GM18520 (cell line): ENCODE measurements around the gene TOX3.

Source experiments
- ATAC-seq: cut with Tn5 transposase; IDR thresholded peaks from one replicate; pipeline ENCODE4 v1.9.1; 2021; ENCODE audit not compliant: unreplicated experiment

TOX3 gene

DNA sequence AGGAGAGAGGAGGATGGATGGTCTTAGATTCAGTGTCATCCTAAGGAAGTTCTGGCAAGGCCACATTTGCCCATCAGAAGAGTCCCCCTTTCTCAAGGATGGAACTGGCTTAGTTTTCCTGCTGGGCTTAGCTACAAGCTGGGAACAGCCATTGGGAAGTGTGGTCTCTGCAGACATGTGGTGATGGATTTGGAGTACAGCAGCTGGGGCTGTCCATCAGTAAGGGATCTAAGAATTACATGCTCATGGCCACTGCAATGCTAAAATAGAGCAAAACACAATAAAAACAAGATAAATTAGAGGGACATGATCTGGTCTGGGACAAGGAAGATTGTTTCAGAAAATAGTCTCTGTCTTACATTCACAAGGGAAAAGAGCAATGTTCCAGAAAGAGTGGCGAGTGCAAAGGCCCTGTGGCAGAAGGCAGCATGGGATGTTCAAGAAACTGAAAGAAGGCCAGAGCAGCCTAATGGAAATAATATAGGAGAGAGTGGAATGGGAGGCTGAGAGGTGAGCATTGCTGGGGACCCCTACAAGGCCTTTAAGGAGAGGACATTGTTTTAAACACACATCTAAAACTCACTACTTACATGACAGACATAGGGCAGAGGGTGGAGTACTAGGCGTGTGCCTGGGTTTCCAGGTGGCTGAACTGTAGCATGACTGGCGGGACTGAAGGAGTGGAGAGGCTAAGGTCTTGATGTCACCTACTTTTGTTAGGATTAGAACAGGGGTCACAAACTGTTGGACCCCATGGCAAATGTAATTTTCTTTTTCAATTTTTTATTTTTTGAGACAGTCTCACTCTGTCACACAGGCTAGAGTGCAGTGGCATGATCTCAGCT lies 17.0 kb upstream of the TOX3 start:
- no peak for ATAC-seq

DNA sequence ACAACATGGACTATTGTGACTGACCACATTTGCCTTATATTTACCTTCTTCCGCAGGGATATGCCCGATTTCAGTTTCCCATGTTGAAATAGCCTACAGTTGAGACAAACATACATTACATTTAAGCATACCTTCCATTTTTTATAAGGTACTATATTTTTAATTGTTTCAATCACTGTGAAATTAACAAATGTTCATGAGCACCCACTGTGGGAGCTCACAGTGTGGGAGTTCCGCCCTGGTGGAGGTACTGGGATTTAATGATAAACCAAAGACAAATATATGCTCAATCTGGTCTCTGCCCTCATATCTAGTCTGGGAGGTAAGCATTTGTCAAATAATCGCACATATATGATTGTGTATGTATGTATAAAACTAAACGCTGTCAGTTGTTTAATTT lies 15.8 kb upstream of the TOX3 start:
- no peak for ATAC-seq

DNA sequence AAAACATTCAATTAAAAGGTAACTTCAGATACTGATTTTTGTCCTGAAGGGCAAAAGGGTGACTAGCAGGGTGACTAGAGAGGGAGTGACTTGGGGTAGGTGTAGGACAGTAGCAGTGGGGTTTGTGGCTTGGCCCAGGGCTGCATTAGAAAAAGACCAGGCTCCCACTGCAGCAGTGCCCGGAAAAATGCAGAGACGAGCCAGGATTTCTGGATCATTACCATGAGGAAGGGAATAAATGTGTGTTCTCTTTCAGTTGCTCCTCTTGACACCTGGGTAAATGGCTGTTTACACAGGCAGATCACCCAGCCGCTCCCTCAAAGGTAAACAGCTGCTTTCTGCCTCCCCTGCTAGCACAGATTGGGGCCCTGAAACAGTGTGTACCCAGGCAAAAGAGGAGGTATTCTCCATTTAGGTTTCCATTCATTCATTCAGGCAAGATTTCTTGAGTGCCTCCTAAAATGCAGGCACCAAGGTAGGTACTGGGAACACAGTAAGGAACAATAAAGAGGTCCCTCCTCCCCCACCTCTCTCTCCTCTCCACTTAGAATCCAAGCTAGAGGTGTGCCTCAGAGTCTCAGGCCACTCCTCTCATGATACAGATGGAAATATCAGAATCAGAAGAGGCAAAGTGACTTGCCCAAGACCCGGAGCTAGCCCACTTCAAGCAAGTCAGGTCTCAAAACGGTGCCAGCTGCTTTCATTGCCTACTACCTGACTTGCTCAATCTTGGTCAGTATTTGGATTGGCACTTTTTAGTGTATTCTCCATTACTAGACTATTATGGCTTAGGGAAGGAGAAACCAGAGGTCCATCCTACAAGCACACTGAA lies 15.2 kb upstream of the TOX3 start:
- no peak for ATAC-seq

DNA sequence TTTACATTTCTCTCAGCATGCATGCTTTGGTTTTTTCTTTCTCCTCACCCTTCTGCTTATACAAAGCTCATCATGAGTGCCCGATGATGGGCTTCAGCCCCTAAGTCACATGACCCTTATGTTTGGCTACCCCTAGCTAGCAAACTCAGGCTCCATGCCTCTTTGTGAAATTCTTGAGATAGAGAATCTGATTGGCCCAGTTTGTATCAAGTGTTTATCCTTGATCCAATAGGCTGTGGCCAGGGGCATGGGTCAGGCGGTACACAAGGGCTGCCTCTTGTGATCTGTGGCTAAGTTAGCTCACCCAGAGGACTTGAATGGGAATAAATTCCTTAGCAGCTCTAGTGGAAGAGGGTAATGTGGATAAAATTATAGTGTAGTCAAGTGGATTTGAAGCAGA lies 11.5 kb upstream of the TOX3 start:
- no peak for ATAC-seq

DNA sequence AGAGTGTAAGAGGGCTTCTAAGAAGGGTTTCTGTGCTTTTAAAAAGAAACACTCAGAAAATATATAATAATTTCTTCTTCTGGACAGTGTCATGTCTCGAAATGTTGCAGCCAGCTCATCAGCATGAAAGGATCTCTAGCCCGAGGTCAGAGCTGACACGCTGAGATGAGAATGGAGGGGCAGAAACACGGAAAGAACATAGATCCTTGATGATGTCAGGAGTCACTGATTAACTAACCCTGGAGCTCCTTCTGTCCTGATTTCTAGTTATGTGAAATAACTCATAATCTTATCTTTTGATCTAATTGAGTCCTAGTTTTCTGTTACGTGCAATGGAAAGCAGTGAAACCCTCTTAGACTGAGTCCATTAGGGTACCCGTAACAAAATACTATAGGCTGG lies 10.3 kb upstream of the TOX3 start:
- no peak for ATAC-seq

DNA sequence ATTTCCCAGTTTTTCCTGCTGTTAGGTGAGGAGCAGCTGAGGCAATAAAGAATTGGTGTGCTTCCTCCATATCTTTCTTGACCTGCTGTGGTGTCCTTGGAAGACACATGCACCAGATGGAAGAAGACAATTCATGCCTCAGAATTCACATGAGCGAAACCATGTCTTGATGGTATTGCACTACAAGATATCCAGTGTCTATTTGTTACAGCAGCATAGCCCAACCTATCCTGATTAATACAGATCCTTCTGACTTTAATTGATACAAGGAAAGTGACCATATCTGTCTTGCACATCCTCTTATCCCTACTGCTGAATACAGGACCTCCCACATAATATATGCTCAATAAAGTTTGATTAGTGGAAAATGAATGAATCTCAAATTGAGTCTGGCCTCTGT lies 9.1 kb upstream of the TOX3 start:
- no peak for ATAC-seq

DNA sequence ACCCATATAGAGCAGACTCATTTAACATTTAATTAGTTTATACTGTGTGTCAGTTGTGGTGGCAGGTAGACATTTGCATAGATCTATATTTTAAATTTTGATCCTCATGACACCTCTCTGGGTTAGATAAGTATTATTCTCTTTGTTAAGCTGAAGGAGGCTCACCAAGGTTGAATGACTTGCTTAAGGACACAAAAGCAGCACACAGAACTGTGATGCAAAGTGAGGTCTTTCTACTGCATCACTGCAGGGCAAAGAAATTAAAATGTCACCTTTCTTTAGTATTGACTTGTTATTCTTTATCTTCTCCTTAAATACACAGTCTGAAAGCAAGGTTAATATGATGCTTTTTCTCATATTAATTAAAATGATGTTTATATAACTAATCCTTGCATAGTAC lies 8.6 kb upstream of the TOX3 start:
- ATAC-seq: no peak

DNA sequence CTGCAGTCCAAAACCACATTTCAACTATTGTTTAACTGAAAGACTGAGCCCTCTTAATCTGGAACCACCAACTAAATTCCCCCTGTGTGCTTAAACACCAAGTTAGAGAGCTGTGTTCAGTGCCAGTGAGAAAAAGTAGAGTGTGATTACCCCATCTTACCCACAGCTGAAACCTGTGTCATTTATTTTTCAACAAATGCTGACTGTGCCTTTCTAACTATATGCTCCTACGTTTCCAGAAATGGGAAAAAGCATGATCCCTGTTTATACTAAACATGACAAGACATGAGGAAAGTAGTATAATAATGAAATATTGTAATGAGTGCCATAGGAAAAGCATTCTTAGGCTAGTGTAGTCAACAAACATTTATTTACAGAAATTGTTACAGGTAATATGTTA lies 7.4 kb upstream of the TOX3 start:
- ATAC-seq: no peak

DNA sequence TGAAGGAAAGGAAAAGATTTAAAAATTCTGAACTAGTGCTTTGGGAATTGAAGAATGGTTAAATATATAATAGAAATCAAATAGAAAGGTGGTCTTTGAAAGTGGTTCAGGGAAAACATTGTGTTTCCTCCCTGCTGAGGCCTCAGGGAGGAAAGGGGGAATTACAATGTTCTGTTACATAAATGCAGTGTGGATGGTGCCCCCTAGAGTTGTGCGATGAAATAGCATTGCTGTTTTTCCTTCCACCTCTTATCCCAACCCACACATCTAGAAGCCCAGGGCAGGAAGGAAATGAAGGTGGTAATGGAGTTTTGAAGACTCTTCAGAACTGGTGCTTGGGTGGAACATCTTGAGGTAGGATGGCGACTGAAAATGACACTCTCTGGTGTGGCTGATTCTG lies 6.4 kb upstream of the TOX3 start:
- no peak for ATAC-seq

DNA sequence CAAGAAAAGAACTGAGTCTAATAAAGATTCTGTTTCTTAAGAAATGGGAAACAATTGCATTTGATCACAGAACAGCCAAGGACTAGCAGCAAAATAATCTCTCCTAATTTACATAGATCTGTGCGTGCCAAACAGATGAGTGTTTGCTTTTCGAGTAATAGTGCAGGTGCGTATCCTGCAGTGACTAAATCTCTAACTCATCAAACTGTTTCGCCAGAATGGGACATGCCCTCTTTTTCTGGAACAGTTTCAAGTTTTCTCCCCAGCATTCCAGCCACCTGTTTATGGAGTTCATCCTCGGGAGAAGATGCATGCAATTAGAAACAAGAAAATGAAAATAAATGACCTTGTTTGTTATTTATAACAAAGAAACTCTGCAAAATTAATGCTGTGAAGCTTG lies 5.7 kb upstream of the TOX3 start:
- no peak for ATAC-seq

DNA sequence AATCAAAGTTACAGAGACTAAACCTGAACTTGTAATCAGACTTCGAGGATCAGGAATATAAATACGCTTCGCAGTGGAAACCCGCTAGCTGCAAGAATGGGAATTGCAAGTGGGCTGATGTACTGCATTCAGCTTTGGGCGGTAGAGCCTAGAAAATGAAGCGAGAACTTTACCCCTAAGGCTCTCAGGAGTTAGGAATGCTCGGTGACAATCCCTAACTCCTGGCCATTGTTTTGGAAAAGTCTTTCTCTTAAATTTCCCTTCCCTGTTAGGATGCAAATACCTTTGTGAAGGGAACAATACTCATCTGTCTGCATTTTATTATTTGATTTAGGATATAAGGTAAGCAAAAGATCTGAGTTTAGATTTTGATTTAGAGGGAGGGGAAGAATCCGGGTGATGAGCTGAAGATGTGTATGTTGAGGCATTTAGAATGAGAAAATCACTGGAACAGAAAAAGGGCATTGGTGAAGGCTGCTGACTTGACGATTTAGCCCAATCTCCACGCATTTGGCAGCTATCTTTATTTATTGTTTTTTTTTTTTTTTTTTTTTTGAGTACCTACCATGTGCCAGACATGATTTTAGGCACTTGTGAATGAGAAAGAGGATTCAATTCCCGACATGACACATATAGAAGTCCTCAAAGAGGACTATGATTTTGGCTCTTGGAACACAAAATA lies 2.2 kb upstream of the TOX3 start:
- ATAC-seq: no peak

DNA sequence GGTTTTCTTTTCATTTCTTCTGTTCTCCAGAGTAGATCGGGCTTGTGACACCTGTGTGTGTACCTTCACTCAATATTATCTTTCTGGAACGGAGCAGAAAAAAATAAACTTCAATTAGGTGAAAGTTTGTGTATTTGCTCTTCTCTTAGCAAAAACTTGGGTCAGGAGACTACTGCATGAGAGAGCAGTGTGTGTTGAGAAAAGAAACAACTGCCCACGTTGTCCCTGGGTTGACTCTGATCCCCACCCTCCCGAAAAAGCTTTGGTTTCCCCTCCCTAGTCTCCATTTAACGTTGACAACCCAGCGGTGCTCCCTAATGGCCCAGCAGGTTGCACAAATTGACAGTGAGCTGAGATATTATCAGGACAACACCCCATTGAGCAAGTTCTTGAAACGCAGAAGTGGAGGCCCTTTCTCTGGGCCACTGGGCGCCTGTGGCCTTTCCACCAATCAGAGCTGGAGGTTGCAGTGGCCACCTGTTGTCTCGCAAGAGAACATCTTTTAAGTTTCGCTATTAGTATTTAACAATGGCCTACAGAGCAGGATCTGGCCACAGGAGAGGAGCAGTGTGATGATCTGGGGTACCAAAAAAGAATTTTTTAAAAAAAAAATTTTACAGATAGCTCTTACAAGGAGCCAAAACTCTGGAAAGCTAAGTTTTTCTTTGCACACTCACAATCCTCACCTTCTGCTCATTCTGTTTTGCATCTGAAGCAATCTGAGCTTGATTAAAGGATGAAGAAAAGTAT lies 1.5 kb upstream of the TOX3 start:
- no peak for ATAC-seq

DNA sequence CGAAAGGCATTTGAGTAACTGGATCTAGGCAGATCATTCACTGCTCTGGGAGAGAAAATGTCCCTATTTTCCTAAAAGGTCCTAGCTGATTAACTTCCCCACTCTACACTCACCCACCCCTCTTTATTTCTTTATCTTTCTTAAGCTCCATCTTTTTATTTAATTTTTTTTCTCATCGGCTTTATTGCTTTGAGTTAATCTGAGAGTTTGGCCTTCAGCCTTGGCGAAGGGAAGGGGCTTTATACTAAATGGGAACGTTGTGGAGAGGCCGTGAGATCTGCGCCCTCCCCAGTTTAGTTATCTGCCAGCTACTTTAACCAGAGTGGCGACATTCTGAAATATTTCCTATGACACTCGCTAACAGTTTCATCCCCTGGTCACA lies 882 bp upstream of the TOX3 start:
- ATAC-seq: no peak

DNA sequence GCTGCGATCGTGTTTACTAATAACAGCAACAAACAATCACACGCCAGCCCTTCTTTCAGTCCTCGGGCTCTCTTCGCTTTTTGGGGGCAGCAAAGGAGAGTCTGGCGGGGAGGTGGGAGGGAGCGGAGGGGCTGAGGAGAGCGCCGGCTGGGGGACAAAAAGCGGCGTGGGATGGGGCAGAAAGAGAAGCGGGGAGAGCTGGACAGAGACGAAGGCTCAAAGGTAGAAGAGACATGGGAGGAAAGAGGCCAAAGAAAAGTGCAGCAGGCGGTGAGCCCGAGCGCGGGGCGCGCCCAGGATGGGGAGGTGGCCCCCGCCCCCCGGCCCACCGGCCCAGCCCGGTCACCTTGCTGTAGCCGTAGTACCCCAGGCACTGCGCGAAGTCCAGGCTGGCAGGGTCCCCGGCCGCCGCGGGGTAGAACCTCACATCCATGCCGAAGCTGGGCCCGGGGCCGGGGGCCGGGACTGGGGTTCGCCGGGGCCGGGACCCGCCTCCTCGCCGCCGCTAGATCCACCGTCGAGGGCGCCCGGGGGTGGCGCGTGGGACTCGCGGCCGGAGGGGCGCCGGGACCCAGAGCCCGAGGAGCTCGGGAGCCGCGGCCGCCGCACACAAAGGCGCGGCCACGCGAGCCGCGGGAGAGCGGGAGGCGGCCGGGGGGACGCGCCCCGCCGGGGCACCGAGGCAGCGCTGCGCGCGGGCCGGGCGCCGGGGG lies 496 bp downstream of the TOX3 start:
- no peak for ATAC-seq

DNA sequence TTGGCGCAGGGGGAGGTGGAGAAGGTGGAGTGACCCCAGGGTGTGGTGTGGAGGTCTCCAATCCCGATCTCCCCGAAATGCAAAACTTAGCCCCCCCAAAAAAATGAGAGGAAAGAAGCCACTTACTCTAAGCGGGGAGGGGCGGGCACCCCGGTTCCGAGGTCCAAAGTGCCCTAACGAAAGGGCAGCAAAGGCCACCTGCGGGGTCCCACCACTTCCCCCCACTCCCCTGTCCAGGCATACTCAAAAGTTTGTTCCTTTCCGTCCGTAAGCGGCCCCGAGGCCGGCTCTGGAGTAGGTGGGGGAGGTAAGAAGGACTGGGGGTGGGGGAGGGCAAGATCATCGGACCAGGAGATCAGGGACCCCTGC lies 1.1 kb downstream of the TOX3 start:
- ATAC-seq: no peak

DNA sequence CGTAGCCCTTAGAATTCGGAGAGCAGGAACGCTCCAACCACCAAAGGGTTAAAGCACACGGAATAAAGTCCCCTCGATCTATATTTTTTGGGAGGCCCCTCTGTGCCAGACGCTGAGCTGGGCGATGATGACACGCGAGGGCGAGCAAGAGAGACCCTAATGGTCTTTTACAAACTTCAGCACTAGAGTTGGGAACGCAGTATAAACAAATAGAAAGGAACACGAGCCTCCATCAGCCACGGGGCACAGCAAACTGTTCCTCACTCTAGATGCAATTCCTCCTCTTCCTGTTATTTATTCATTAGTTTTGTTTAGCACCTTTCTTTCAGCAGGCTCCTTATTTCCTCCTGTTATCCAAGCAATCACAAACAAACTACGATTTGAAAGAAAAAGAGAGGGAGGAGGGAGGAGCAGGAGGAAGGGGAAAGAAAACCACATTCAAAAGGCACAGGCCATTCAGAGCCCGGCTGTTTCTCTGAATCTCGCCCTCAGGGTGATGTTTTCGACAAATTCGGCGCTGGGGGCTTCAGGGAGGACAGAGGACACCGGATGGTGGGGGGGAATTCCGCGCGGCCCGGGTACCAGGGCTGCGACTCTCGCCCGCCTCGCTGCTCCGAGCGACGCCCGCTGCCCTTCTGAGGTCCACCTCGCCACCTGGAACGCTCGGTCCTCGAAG lies 1.6 kb downstream of the TOX3 start:
- no peak for ATAC-seq

DNA sequence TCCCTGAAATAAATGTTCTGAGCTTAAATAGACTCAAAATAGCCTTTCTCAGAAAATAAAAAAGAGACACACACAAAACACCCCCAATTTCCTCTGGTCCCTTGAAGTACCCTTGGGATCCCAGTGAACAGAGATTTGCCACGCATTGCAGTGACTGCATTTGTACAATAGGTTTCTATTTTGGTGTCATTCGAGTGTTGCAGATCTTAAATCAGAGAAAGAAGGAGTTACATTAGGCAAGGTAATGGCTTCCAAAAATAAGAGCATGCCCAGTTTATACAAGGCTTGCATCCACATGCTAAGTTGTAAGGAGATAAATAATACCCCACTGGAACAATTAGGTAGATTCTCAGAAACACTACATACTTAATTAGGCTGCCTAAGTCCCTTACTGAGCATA lies 2.2 kb downstream of the TOX3 start:
- ATAC-seq: no peak

DNA sequence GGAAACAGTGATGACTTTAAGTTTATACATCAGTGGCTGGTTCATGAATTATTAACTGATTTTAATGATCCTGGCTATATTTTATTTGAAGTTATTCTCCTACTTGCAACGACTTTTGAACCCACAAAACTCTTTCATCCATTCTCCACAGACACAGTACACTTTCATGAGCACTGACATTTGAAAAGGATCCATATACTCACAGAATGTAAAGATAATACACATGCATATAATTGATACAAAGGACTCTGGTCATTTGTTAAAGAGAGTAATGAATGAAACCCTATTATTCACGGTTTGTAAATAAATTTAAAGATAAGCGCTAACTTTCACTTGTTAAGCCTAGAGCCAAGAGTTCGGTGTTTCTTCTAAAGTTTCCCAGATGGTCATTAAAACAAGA lies 3.3 kb downstream of the TOX3 start:
- ATAC-seq: no peak

DNA sequence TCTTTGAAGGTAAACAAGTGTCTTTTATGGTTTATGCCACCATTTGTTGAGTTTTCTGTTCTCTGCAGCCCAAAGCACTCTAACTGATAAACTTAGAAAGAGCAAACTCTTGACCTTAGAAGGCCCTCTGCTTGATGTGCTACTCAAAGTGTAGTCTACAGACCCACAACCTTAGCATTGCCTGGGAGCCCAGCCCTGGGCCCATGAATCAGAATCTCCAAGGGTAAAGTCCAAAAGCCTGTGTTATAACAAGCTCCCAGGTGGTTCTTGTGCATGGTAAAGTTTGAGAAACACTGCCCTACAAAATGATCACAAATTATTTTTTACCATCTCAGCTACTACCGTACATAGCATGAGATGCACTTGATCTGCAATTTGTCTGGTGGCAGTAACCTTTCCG lies 6.0 kb downstream of the TOX3 start:
- no peak for ATAC-seq

DNA sequence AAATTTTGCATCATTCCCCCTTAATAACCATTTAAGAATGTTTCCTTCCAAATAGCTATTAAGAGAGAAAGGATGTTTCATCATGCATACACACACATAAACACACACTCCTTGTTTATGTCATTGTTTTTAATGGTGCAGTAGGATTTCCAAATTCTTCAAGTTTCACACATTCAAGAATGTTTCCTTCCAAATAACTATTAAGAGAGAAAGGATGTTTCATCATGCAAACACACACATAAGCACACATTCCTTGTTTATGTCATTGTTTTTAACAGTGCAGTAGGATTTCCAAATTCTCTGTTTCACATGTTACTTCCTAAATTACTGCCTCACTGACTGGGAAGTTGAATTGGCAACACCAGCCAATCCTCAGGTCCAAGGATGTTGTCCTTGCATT lies 7.8 kb downstream of the TOX3 start:
- ATAC-seq: no peak
